GM10847 (cell line): Measurements from ENCODE around the gene SCN2A.

Experiments
- POLR2A ChIP-seq: IDR thresholded peaks from 2 replicates; pipeline ENCODE4 v1.6.1; 2011; ENCODE audit not compliant: insufficient read length; ENCODE audit errors: extremely low read depth

The SCN2A gene

GRCh38 chr2:165239230-165239629 is at the start of gene SCN2A:
SCN2A (plus strand) TSS chr2:165239414; CDS start chr2:165295824, 56,410 bp downstream.
- no peak for TF ChIP-seq POLR2A

DNA sequence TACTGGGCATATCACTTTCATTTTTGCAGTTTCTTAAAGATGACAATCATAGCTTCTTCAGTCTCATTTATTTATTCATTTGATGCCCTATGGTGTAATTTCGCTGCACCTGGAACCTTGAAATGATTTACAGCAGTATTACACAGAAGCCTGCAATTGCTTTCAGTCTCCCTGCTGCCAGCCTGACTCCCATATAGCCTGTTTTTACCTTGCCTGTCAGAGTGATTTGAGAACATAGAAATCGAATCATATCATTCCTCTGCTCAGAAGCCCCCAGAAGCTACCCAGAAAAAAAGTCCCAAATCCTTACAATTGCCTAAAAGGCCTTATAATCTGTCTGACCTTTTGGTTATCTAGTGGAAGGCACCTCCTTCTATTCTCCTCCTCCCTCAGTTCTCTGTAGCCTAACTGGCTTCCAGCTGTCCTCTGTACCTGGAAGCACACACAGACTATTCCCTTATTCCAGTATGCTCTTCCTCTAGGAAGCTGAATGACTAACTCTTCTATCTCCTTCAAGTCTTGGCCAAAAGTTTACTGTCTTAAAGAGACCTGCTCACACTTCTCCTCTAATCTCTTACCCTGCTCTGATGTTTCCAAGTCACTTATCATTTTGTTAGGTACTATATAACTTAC is 48.0 kb upstream of the SCN2A start:
- no peak for TF ChIP-seq POLR2A

- no peak for TF ChIP-seq POLR2A
Measured at GRCh38 chr2:165192729-165193128, 46.5 kb upstream of the SCN2A start.

DNA sequence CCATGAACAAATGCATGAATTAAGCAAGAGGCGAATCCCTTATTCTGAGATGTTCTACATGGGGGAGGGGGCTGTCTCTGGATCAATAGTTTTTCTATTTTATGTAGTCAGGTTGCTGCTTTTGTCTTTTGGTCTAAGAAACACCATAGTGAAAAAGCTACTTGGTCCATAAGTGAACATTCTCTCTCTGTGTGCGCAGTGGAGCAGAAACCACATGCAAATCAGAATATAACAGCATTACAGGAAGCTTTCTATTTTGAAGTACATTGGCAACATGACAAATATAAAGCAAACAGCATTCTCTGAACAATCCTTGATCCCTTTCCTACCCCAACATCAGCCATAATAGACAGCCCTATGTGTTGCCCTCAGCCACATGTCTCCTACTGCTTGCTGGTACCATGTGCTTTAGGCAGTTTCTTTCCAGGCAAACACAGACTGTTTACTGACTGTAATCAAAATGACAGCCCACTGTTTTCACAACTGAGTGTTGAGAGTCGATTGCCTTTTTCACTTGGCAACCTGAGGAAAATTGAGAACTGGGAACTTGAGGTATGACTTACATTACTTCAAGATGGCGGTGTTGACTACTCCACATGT is 45.9 kb upstream of the SCN2A start:
- no peak for TF ChIP-seq POLR2A

DNA sequence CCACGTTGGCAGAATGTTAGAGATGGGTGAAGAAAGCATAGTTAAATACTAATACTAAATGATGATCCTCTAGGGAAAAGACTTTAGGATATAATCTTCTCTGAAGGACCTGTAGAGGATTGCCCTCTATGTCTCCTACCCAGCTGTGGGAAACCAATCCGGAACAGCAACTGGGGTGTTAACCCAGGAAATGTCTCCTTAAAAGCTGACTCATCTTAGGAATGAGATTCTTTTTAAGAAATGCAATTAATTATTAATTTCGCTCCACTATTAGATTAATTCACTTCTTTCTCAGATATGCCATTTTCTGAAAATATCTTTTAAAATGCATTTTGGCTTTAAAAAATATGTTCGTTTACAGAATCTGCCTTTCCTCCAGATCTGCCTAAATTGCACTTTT is 42.8 kb upstream of the SCN2A start:
- TF ChIP-seq POLR2A: no peak

DNA sequence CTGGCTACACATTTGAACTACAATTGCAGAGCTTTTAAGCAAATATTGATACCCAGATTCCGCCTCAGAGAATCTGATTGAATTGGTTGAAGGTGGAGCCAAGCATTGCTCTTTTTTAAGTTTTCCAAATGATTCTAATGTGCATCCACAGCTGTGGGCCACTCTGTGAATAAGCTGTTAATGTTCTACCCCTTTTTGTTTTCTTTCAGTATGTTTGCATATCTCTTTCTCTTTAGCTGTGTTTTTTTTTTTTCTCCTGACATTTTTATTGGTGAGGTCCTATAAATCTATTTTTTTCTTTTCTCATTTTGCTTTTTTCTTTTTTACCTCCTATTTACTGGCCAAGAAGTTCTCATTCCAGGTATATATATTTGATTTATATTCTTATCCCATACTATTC is 41.9 kb upstream of the SCN2A start:
- no peak for TF ChIP-seq POLR2A

DNA sequence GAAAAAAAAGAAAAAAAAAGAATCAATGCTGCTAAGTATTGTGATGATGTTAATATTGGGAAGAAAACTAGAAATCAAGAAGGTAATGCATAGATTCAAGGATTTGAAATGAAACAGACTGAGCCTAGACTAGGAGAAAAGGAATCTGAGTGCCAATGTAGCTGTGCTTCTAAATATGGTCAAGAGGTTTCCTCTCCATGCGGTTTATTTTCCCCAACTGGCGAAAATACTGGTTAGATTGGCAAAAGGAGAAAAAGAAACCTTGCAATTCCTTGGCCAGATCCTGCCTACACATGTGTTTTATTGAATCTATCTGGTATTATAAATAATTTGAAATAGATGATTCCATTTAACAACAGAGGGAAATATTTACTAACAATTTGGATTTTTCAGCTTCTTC is 41.0 kb upstream of the SCN2A start:
- no peak for TF ChIP-seq POLR2A

GRCh38 chr2:165202239-165202638 is 37.0 kb upstream of the SCN2A start:
- TF ChIP-seq POLR2A: no peak

DNA sequence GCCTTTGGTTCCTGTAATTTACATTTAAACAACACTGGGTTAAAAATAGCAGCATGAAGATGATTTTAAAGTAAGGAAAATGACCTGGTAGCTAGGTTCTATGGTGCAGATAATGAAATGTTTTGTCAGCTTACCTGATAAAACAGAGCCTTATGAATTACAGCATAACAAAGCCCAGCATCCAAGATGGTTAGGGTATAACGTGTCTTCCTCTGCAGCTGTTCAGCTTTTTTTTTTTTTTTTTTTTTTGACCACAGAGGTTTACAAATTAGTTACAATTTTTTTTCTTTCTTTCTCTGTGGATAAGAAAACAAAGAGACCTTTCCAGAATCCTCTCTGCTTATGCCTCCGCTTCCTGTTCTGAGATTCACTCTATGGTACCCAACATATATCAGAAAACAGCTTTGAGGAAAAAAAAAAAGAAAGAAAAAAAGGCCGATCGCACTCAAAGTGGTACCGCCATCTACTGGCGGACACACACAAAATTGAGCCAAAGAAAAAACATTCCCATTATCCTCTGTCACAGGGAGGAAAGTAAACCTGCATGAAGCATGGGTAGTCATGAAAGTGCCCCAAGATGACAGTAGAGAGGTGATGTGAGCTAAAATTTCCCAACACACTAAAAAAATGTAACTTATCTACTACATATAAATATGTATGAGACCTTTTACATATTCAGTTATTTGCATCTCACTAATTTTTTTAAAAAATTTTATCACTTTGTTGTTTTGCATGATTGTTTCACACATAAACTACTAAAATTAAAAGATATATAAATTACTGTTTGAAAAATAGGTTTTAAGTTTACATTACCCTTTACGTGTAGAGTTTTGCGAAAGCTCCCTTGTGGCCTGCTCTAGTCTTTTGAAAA is 35.3 kb upstream of the SCN2A start, which contains the start of gene SCN3A:
SCN3A (minus strand) TSS at position 362 of the 871 bp plus-strand sequence. CDS start 27,656 bp downstream, outside the sequence.
- TF ChIP-seq POLR2A: no peak

DNA sequence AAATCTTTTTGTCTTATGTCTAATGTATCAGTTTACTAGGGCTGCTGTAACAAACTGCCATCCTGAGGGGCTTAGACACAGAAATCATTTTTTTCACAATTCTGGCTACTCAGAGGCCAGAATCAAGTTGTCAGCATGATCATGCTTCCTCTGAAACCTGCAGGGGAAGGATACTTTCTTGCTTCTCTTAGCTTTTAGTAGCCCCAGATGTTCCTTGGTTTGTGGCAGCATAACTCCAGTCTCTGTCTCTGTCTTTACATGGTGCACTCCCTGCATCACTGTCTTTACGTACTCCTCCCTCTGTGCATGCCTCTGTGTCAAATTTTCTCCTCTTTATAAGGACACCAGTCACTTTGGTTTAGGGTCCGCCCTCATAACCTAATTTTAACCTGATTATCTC is 33.3 kb upstream of the SCN2A start:
- no peak for TF ChIP-seq POLR2A

DNA sequence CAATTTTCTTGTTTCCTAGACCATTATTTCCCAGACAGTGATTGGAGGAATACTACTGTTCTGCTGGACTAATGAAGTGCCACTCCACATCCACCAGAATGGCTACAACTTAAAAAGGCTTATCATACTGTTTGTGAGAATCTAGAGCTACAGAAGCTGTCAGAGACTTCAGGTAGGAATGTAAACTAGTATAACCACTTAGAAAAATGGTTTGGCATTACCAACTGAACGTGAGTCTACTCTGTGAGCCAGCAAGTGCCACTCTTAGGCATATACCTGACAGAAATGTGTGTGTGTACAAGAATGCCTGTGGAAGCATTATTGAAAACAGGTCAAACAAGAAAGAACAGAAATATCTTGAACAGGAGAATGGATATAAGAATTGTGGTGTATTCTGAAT is 31.1 kb upstream of the SCN2A start:
- TF ChIP-seq POLR2A: no peak

DNA sequence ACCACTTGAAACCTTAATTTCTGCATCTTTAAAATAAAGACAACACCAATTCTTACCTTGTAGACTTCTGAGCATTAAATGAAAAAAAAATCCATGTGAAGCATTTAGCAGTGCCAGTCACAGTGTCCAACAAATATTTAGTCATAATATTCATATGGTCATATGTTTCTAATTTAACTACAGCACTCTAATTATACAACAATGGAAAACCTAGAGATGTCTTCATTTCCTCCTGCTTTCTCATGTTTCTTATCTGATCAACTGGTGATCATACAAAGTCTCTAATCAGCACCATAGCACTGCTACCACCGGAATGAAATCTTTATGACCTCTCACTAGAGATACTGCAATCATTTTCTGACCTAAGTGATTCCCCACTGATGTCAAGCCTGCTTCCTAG is 25.1 kb upstream of the SCN2A start:
- no peak for TF ChIP-seq POLR2A

- no peak for TF ChIP-seq POLR2A
Measured at GRCh38 chr2:165219481-165219880, 19.7 kb upstream of the SCN2A start.

DNA sequence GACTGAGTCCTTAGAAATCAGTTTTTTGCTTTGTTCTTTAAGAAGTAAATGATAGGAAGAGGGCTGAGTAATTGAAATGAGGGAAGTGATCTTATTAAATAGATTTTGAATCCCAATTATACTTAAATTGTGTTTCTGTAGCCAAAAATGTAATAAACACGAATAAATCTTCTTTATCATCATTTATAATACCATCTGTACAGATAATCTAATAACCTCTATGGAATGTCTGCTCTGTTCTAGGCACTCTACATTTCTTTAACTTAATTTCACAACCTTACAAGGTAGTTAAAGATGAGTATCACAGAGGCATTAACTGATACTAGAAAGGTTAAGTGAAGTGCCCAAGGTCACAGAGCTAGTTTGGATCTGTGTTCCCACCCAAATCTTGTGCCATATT is 14.3 kb upstream of the SCN2A start:
- TF ChIP-seq POLR2A: no peak

GRCh38 chr2:165227571-165227970 is 11.6 kb upstream of the SCN2A start:
- no peak for TF ChIP-seq POLR2A

DNA sequence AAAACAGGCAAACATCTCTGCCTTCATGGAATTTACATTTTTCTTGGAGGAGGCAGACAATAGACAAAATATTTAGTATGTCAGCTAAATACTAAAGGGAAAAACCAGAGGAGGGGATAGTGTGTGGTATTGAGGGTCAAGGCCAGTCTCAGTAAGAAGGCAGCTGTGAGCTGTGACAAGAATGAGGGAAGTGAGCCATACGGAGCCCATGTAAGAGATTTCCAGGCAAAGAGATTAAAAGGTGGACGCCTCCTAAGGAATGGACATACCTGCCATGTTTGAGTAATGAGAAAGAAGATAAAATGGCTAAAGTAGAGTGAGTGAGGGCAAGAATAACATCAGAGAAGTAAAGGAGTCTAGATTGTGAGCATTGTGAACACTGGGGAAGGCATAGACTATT is 2.2 kb upstream of the SCN2A start:
- TF ChIP-seq POLR2A: no peak
